Activated CD4-positive, alpha-beta T cell treated with anti-CD3 and anti-CD28 coated beads, Interleukin-2, amount 50 U/mL, for 24 hours (primary cell): ENCODE measurements around the gene THBS4.
"Not testable (repeated sequence)": the region's sequence is repeated elsewhere in the genome, so short reads cannot be mapped to it uniquely, and the experiment has no call there.

Experiments used
- DNase-seq, 2 donors: peaks; one replicate each; pipeline ENCODE4 v3.0.0-alpha.2; 2020; ENCODE audit warnings: low read depth in 1 of 2, low spot score in 1 of 2

Gene THBS4

DNA sequence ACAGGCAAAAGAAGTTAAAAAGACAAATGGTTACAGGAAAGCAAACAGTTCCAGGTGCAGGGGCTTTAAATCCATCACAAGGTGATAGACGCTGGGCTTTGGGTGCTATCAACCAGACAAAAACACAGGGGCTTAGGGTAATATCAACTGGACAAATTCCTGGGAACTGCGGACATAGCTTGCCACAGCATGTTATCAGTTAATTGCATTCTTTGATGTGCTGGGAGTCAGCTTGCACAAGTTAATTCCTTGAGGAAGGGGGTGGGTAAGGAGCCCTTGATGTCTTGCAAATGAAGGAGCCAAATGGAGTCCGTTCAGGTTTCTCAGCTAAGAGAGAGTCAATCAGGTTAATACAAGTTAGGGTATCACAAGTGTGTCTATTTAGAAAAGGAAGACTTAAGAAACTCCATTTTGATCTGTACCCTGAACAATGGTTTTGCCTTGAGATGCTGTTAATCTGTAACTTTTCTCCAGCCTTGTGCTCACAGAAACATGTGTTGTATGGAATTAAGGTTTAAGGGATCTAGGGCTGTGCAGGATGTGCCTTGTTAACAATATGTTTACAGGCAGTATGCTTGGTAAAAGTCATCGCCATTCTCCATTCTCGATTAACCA is 76.3 kb downstream of the THBS4 start:
- DNase-seq = not testable (repeated sequence)

DNA sequence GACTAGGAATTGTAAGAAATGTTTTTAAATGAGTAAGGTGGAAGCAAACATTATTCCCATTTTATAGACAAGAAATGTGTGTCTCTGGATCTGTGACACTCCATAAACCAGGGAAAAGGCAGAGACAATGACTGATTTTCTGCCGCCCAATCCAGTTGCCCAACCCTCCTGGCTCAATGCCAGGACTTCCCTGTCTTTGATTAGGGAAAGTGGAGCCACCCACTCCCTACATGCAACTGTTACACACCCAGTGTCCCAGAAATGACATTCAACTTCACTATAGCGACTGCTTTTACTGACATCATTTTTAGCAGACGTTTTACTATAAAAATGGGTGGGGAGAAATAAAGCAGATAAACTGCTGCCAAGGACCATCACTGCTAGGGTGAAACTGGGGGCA is 79.7 kb downstream of the THBS4 start:
- DNase-seq = no peak

DNA sequence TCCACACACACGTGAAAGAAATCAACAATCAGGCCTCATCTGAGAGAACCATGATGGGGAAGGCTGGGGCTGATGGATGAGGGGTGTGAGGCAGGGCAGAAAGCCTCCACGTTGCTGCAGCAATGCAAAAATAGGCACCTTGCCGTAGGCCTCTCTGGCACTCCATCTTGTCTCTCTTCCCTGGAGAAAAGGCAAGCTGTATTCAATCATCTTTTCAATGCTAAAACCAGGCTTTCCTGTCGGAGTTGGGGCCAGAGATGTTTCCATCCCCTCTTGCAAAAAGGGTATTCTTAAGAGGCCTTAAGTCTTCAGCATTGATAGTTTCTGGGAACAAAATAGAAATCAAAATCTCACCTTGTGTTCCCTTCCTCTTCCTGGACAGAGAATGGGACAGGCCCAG is 80.9 kb downstream of the THBS4 start:
- DNase-seq = no peak

DNA sequence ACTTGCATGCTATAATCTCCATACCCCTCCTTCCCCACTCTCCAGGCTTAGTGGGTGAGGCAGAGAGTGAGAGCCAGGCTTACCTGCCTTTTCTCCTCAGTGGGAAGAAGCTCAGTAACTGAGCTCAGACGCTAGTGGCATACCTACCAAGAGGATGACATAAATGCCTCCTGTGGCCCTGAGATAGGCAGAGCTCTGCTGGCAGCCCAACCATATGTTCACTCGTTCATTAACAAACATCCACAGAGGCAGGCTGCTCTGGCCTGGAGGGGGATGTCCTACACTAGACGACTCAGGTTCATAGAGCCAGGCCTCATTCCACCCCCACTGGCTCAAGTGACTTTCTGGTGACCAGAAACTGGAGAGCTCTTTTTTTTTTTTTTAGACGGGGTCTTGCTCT is 81.3 kb downstream of the THBS4 start:
- no peak for DNase-seq

DNA sequence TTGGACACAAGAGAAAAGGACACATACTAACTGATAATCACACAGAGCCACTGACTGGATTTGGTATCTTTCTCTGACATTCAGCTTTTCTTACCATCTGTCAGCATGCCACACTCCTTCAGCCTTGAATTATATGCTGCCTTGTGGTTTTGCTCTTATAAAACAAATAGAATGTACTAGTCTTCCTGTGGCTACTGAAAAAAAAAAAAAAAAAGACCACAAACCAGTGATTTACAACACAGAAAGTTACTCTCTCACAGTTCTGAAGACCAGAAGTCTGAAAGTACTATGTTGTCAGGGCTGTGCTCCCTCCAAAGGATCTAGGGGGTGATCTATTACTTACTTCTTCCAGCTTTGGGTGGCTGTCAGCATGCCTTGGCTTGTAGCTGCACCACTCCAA is 82.3 kb downstream of the THBS4 start:
- no peak for DNase-seq

DNA sequence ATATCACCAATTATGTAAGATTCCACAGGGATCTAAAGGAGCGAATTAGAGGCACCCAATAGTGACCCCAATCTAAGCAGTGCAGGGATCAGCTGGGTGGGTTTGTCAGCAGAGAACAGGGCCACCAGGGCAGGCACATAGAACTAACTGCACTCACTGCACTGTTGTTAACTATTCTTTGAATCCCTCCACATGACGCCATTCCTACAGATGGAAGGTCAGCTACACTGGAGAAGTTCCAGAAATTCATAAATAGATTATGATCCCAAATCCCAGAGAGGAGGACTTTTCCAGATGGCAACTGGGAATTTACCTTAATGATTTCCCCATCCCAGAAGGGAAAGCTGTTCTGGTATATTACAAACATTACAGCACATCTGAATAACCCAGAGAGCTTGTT is 84.2 kb downstream of the THBS4 start:
- no peak for DNase-seq

DNA sequence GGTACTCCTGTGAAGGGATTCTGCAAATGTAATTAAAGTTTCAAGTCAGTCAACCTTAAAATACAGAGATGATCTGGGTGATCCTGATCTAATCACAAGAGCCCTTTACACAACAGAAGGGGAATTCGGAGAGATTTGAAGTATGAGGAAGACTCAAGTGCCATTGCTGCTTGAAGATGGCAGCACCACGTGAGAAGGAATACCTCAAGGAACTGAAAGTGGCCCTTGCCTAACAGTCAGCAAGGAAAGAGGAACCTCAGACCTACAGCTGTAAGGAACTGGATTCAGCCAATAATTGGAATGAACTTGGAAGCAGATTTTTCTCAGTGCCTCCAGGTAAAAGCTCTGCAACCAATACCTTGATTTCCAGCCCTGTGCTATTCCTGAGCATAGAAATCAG is 87.4 kb downstream of the THBS4 start:
- no peak for DNase-seq

DNA sequence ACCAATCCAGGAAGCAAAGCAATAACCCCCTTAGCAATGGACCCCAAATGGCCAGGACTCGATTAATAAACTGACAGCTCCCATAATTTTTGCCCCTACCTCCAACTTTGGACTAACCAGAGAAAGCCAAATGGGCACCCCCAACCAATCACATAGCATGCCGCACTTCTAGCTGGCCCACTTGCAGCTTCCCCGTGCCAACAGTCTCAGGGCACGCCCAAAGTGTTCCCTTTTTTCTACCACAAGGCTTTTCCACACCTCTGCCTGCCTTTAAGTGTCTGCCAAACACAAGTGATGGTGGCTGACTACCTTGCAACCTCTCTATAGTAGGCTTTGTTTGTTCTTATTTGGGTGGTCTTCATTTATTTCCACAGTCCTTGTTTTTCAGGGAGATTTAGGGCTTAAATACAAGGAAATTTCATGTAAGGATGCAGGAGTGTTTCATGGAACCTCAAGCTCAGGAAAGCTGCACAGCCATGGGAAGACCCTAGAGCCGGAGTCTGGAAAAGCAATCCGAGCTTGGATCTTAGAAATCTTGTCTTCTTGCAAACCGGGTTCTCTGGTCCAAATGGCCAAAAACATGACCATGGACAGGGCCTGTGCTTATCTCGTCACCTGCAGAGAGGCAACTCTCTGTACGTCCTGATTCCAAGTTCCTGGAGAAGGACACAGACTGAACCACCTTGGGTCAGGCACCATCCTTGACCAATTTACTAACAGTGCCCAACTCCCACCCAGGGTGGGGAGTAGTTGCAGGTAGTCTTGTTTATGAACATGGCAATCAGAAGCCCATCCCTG is 89.2 kb downstream of the THBS4 start:
- DNase-seq = no peak

DNA sequence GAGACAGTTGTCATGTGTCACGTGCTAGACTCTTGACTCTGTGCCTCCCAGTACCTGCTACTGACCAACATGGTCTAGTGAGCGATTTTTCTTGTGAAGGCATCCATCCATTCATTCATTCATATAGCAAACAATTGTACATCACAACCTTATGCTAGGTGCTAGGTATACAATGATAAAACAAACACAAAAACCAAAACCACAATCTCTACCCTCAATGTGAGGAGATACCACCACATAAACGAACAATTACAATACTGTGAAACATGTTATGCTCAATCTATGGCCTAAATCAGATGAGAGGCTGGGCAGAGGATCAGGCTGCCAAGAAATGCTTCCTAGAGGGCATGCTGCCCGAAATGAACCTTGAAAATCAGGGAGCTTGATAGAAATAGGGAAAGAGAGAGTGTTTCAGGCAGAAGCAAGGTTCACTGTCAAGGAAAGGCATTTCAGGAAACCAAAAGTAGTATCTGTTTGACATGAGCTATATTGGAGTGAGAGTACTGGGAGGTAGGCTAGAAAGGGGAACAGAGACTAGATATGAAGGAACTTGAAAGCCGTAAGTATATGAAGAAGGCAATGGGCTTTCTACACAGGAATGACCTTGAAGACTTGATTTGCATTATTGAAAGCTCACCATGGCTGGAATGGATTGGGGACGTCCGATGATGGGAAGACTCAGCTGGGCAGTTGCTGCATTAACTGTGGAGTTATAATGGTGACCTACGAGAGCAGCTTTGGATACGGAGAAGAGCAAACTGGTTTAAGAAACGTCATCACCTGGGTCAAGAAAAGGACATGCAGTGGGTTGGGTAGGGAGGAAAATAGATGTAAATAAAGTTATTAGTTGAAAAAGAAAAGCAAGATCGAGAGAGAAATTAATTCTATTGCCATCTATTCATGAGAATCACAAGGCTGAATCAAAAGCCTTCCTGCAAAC is 90.1 kb downstream of the THBS4 start:
- no peak for DNase-seq

DNA sequence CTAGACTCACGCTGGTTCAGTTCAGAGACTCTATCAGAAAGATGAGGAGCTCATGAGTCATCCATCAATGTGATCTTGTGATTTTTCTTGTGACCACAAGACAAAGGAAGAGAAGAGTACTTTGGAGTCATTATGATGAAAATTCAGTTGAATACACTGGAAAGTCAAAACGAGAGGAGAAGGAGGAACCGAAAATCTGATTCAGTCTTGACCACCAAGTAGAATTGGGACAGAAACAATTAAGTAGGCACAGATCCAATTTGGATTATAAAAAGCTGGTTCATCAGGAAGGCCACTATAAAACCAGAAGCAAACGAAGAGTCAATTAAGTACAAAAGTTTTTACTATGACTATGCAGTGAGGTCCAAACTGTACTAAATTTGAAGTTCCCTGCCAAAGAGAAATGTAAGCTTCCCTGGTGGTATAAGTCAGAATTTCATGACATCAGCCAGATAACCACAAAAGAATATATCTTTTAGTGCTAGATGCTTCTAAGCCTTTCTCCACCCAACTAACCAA is 90.9 kb downstream of the THBS4 start:
- DNase-seq = peak in 1 of 2 donors; percentile 45

DNA sequence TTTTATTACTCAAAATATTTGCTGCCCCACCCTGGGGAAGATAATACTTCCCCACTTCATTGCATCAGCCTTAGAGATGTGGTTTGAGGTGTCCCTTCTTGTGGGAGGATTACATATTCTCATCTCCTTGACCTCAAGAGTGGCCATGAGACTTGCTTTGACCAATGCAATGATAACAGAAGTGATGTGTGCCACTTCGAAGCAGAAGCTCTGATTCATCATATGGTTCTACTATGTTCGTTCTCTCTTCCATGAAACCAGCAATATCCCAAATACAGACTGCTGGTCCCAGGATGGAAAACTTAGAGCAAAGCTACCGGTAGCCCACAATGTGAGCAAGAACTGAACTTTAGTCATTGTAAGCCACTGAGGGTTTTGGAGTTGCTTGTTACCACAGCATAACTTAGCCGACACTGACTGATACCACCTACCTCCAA is 92.0 kb downstream of the THBS4 start:
- DNase-seq = no peak

DNA sequence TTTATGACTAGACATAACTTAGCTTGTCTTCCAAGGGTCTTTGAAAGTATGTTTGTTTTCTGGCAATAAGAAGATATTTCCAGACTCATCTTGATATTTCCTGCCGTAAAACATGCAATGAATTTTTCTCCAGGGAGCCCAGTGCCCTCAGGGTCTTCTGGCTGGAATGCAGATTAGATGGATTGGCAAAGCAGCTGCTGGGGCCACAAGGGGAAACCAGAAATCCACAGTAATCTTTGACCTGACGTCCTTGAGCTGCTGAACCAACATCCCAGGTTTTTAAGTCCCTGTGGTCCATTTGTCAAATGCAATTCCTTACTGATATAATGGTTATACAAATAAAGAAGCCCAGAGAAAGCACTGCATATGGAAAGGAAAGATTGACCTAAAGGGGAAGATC is 93.0 kb downstream of the THBS4 start:
- no peak for DNase-seq

DNA sequence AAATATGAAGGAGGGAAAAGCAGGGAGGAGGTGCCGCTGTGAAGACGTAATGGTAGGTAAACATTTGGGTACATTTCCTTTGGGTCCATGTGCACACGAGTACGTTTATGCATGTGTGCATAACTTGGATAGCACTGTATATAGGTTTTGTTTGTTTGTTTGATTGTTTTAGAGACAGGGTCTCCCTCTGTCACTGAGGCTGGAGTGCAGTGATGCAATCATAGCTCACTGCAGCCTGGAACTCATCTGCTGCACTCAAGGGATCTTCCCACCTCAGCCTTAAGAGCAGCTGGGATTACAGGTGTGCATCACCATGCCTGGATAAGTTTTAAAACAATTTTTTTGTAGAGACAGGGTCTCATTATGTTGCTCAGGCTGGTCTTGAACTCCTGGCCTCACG is 94.0 kb downstream of the THBS4 start:
- no peak for DNase-seq
